ENCODE results near the gene F8A1. TPM values are rescaled to one million over a fixed set of nuclear protein-coding genes. Genes with fewer than 3 reads are reported as not detected.
"Not testable (repeated sequence)": the region's sequence is repeated elsewhere in the genome, so short reads cannot be mapped to it uniquely, and the experiment has no call there.

The F8A1 gene
- total RNA-seq, 1 experiment from 2014 or later: 18.8 TPM

- not testable (repeated sequence) for H4K8ac ChIP-seq (replicated peaks; ENCODE audit: insufficient read length, low read depth, low read length); H3K23me2 ChIP-seq (ENCODE audit: insufficient read length, low read depth, low read length, poor library complexity, severe bottlenecking); H4K91ac ChIP-seq (ENCODE audit: insufficient read length, low read depth, low read length); H3K4me1 ChIP-seq (ENCODE audit: insufficient read depth, low read length); H3K4me2 ChIP-seq (ENCODE audit: insufficient read depth, insufficient read length, low read length); H3K27ac ChIP-seq (ENCODE audit: insufficient read length, low read depth, low read length); H3K79me2 ChIP-seq (ENCODE audit: insufficient read depth, low read length); H2BK120ac ChIP-seq (ENCODE audit: low read depth, low read length, poor library complexity, severe bottlenecking); H2AK5ac ChIP-seq (ENCODE audit: insufficient read length, low read length); H3K14ac ChIP-seq (ENCODE audit: insufficient read depth, low read length); H4K5ac ChIP-seq (ENCODE audit: insufficient read length, low read depth, low read length); H2BK20ac ChIP-seq (ENCODE audit: low read depth, low read length, poor library complexity, severe bottlenecking); DNase-seq; H3K4me1 Mint-ChIP-seq; H3T11ph ChIP-seq (ENCODE audit: low read length); H2AFZ ChIP-seq (ENCODE audit: low read length); H3K27ac Mint-ChIP-seq; H3K27me3 ChIP-seq (ENCODE audit: insufficient read depth, low read length); H2BK5ac ChIP-seq (ENCODE audit: insufficient read length, low read length); H3K4me3 Mint-ChIP-seq; H2BK15ac ChIP-seq (ENCODE audit: low read depth, low read length); H3K27me3 Mint-ChIP-seq (ENCODE audit: low read depth); H3K79me1 ChIP-seq (ENCODE audit: insufficient read depth, low read depth, low read length, poor library complexity, severe bottlenecking); H3K23ac ChIP-seq (ENCODE audit: insufficient read length, low read depth, low read length); H3K4ac ChIP-seq (ENCODE audit: low read depth, low read length); H4K20me1 ChIP-seq (ENCODE audit: control insufficient read depth, insufficient read depth, insufficient read length); H3K18ac ChIP-seq (ENCODE audit: insufficient read length, low read depth, low read length); H3K56ac ChIP-seq (ENCODE audit: insufficient read length, low read depth, low read length); H3K9ac ChIP-seq (ENCODE audit: extremely low read depth, insufficient read length, low read length); H2BK12ac ChIP-seq (ENCODE audit: insufficient read length, low read depth, low read length)
- WGBS (ENCODE audit: extremely low coverage, insufficient read length, low lambda C conversion rate): no CpG with 5 or more reads among the region's 11 CpGs
- H3K9me3 ChIP-seq (ENCODE audit: control insufficient read depth, low read depth, low read length): peaks cover 14% of the 10 kb centered on the region
- H3K9me3 Mint-ChIP-seq: peaks cover 61 to 71% of the 10 kb centered on the region in 2 experiments
- peaks cover 10 to 14% (median 11%) of the 10 kb centered on the region in 3 experiments; a peak in 6 of 7 replicates for H3K36me3 Mint-ChIP-seq (ENCODE audit: insufficient read depth in 1 of 3, low read depth in 3 of 3)
These were observed 24.4 kb downstream of the F8A1 start for GRCh38 chrX:154910528-154910927.
